HepG2 (cell line): ENCODE measurements around the gene SMURF1. TPM values are rescaled to one million over a fixed set of nuclear protein-coding genes. Genes with fewer than 3 reads are reported as not detected.

Experiments used
- NAIF1 ChIP-seq: sonication (generic); formaldehyde crosslinking; IDR thresholded peaks from 2 replicates; pipeline ENCODE4 v1.5.0; 2020; ENCODE audit warnings: mild to moderate bottlenecking, missing genetic modification reagents, borderline replicate concordance
- PRPF4 ChIP-seq: fragments of 200-400 bp; formaldehyde crosslinking; IDR thresholded peaks from 2 replicates; pipeline ENCODE4 v1.6.1; 2016; ENCODE audit warnings: low read length, low read depth; ENCODE audit not compliant: poor library complexity, severe bottlenecking
- SMAD3 ChIP-seq: sonication (generic); formaldehyde crosslinking; IDR thresholded peaks from 2 replicates; pipeline ENCODE4 v1.4.0; 2020; ENCODE audit warnings: missing genetic modification reagents
- ZNF280D ChIP-seq: sonication (generic); formaldehyde crosslinking; IDR thresholded peaks from 2 replicates; pipeline ENCODE4 v1.5.1; 2020; ENCODE audit warnings: mild to moderate bottlenecking, missing genetic modification reagents
- ZNF609 ChIP-seq: sonication (generic); formaldehyde crosslinking; IDR thresholded peaks from 2 replicates; pipeline ENCODE4 v1.4.0; 2020; ENCODE audit warnings: mild to moderate bottlenecking, missing genetic modification reagents, borderline replicate concordance
- polyA plus RNA-seq, 8 experiments: library from polyadenylated mRNA; depleted of rRNA in 3 of 8; stranded (reverse) in 7 of 8; unstranded in 1 of 8; fragments of >200 nt; fragmentation: Illumina TruSeq in 4 of 8; extraction: Trizol in 4 of 8; gene quantifications; 2 replicates each; pipeline versions ENCODE4 v1.2.1 to v1.2.3, GENCODE V29; 2011 to 2016; ENCODE audit warnings: low read depth in 4 of 8, missing spikeins in 1 of 8, mixed read lengths in 1 of 8; ENCODE audit not compliant: insufficient read depth in 1 of 8
- total RNA-seq, 5 experiments: library from RNA; depleted of rRNA; stranded (reverse); fragments of >200 nt; fragmentation: Illumina TruSeq; extraction: Trizol; gene quantifications; 2 replicates each; pipeline ENCODE4 v1.2.3, GENCODE V29; 2016; ENCODE audit warnings: low read depth in 1 of 5

SMURF1 gene
- total and polyA plus RNA-seq, 2 of the 13 experiments (the other 11 are each of a cell fraction or from before 2014, with no cell fraction given) = 8.3 to 11.1 TPM

DNA sequence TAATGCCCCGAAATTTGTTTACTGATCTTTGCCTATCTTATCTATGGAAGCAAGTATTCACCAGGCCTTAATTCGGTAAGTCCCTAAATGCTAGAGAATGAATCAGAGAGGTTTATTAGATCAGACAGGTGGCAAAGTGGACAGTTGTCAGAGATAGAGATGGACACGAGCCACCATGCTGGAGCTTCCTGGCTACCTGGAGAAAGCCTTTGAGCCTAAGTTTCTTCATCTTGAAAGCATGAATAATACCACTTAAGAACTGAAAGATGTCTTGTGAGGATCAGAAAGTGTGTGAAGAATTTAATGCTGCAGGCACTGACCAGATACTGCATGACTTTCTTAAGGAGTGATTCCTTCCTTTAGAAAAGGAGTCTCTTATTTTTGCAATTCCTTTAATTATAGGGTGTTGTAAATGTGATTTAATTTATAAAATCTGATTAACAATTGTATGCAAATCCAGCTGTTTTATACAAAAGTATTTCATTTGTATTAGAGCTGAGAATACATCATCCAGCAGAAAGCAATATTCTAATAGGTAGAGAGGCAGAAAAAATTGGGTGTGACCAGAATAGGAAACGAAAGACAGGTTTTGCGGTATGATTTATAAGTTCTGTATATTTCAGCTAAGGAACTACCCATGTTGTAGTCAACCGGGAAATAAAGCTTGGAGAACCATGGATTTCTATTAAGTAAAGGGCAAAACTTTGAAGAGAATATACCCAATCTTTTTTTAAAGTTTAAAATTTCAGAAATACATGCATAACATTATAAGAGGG, 82.7 kb downstream of the SMURF1 start (continued):
- TF ChIP-seq ZNF280D (no peak), ZNF609 (no peak), PRPF4 (no peak), SMAD3 (no peak), NAIF1 (CRISPR knock-in tag) (no peak)
- TF ChIP-seq, all 625 proteins: peak for 0
